GM21360 (cell line): ENCODE results near the gene ZNF525.
"Not testable (repeated sequence)": the region's sequence is repeated elsewhere in the genome, so short reads cannot be mapped to it uniquely, and the experiment has no call there.

Experiments used
- ATAC-seq: cut with Tn5 transposase; IDR thresholded peaks from one replicate; pipeline ENCODE4 v1.9.1; 2021; ENCODE audit warnings: mild to moderate bottlenecking, moderate library complexity; ENCODE audit not compliant: unreplicated experiment

ZNF525 gene

GRCh38 chr19:53395840-53396524 lies 30.5 kb downstream of the ZNF525 start:
- ATAC-seq = not testable (repeated sequence)

GRCh38 chr19:53396525-53396868 lies 31.0 kb downstream of the ZNF525 start:
- no peak for ATAC-seq

GRCh38 chr19:53397918-53398317 lies 32.4 kb downstream of the ZNF525 start:
- not testable (repeated sequence) for ATAC-seq

GRCh38 chr19:53409505-53410204 lies 44.1 kb downstream of the ZNF525 start:
- no peak for ATAC-seq

- ATAC-seq = not testable (repeated sequence)
These were observed 55.2 kb downstream of the ZNF525 start for GRCh38 chr19:53420520-53421315.

GRCh38 chr19:53422551-53422950 lies 57.0 kb downstream of the ZNF525 start:
- no peak for ATAC-seq

GRCh38 chr19:53423074-53423473 lies 57.6 kb downstream of the ZNF525 start:
- ATAC-seq = not testable (repeated sequence)

- not testable (repeated sequence) for ATAC-seq
These were observed 58.2 kb downstream of the ZNF525 start for GRCh38 chr19:53423680-53424079.

- no peak for ATAC-seq
These were observed 59.6 kb downstream of the ZNF525 start for GRCh38 chr19:53424968-53425597.

- peak; percentile 93 for ATAC-seq
These were observed 66.0 kb downstream of the ZNF525 start, which contains the start of gene ZNF761 for GRCh38 chr19:53431399-53432087. Gene ZNF761 (plus strand): TSS chr19:53431984. CDS start chr19:53447269, 15,285 bp downstream.

GRCh38 chr19:53432088-53432661 lies 66.7 kb downstream of the ZNF525 start:
- ATAC-seq = peak; percentile 26
